AG08396 (cell line): ENCODE measurements around the gene TMEM11.

Experiments used
- DNase-seq: peaks from one replicate; pipeline ENCODE4 v3.0.0; 2012; ENCODE audit warnings: low spot score, mixed read lengths

Gene TMEM11

GRCh38 chr17:21214015-21214776 is at the start of gene TMEM11:
TMEM11 (minus strand) TSS chr17:21214161; CDS start chr17:21214152, 9 bp downstream.
- peak; percentile 99 for DNase-seq

GRCh38 chr17:21263376-21263775 is 49.4 kb upstream of the TMEM11 start:
- peak; percentile 59 for DNase-seq

GRCh38 chr17:21262259-21262993 is 48.5 kb upstream of the TMEM11 start:
- no peak for DNase-seq

GRCh38 chr17:21258593-21258992 is 44.6 kb upstream of the TMEM11 start:
- no peak for DNase-seq

- no peak for DNase-seq
Measured at GRCh38 chr17:21253646-21254441, 39.9 kb upstream of the TMEM11 start.

GRCh38 chr17:21252796-21253645 is 39.1 kb upstream of the TMEM11 start, which contains the start of gene NATD1:
NATD1 (minus strand) TSS chr17:21253410; CDS start chr17:21253264, 146 bp downstream.
- DNase-seq: peak; percentile 92

- no peak for DNase-seq
Measured at GRCh38 chr17:21252289-21252795, 38.4 kb upstream of the TMEM11 start.

- no peak for DNase-seq
Measured at GRCh38 chr17:21251337-21252010, 37.5 kb upstream of the TMEM11 start.

GRCh38 chr17:21250854-21251253 is 36.9 kb upstream of the TMEM11 start:
- no peak for DNase-seq

GRCh38 chr17:21249920-21250703 is 36.2 kb upstream of the TMEM11 start:
- no peak for DNase-seq

- DNase-seq: no peak
Measured at GRCh38 chr17:21249086-21249795, 35.3 kb upstream of the TMEM11 start.

- DNase-seq: no peak
Measured at GRCh38 chr17:21248500-21248899, 34.5 kb upstream of the TMEM11 start.

- DNase-seq: no peak
Measured at GRCh38 chr17:21247552-21248258, 33.7 kb upstream of the TMEM11 start.

- DNase-seq: no peak
Measured at GRCh38 chr17:21246698-21247097, 32.7 kb upstream of the TMEM11 start.

GRCh38 chr17:21245639-21246084 is 31.7 kb upstream of the TMEM11 start:
- no peak for DNase-seq

GRCh38 chr17:21243516-21244303 is 29.7 kb upstream of the TMEM11 start:
- no peak for DNase-seq

GRCh38 chr17:21242780-21243515 is 29.0 kb upstream of the TMEM11 start:
- DNase-seq: no peak
